GM23248 (cell line): ENCODE results near the gene DNASE1L1.

Experiments used
- EZH2 ChIP-seq: fragments of 200-600 bp; sonication (generic); IDR thresholded peaks from 2 replicates; pipeline ENCODE4 v1.6.1; 2018; ENCODE audit warnings: antibody characterized with exemption, mild to moderate bottlenecking; ENCODE audit not compliant: insufficient read depth, poor library complexity, severe bottlenecking
- EZH2phosphoT487 ChIP-seq: fragments of 200-600 bp; sonication (generic); IDR thresholded peaks from 2 replicates; pipeline ENCODE4 v1.6.1; 2018; ENCODE audit warnings: antibody characterized with exemption, moderate library complexity, mild to moderate bottlenecking, low read depth; ENCODE audit not compliant: insufficient read depth

DNA sequence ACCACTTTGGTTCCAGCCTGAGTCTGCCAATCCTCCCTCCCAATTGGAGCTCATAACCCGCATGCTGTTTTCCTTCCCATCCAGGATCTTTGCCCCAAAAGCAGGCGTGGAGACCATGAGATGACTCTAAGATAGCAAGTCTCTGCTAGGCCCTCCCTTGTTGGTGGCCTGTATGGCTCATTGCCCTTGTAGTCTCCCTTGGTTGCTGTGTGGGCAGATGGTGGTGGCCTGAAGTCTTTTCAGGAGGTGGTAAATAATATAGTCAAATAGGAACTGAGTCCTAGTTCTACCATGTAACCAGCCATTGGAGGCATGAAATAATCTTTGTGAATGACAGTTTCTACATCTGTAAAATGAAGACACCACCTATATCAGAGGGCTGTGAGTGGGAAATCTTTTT lies 20.7 kb upstream of the DNASE1L1 start:
- TF ChIP-seq EZH2 (no peak), EZH2phosphoT487 (no peak)
